GM19324 (cell line): ENCODE data around the gene SLC11A2.
"Not testable (repeated sequence)": the region's sequence is repeated elsewhere in the genome, so short reads cannot be mapped to it uniquely, and the experiment has no call there.

ENCODE experiments used
- ATAC-seq: cut with Tn5 transposase; IDR thresholded peaks from one replicate; pipeline ENCODE4 v1.9.1; 2021; ENCODE audit warnings: mild to moderate bottlenecking, moderate library complexity; ENCODE audit not compliant: unreplicated experiment, low FRiP score

The SLC11A2 gene

DNA sequence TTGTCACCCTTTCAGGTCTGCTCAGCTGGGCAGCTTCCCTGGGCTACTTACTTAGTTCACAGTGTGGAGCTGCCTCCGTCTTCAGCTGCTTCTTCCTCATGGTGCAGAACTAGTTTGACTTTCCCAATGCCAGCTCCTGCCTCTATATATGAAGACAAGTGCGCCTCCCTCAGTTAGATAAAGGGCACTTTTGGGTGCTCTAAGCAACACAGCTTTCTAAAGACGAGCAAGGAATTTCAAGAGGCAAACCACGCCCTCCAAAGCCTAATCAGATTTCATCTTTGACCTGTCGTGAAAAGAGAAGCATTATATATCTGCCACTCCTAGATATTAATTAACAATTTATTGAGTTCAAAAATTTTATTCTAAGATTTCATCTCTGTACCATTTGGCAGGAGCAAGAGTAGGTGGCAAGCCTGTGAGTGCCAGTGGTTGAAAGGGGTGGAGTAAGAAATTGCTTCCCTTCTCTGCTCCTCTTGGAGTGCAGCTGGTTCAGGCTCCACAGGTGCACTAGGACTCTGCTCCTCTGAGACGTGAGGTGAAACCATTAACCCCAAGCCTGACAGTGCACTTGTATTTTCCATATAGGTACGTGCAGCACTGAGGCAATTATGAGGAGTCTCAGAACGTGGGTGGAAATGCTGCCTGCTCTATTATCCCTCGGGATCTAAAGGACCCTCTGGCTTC lies 2.1 kb upstream of the SLC11A2 start:
- no peak for ATAC-seq

DNA sequence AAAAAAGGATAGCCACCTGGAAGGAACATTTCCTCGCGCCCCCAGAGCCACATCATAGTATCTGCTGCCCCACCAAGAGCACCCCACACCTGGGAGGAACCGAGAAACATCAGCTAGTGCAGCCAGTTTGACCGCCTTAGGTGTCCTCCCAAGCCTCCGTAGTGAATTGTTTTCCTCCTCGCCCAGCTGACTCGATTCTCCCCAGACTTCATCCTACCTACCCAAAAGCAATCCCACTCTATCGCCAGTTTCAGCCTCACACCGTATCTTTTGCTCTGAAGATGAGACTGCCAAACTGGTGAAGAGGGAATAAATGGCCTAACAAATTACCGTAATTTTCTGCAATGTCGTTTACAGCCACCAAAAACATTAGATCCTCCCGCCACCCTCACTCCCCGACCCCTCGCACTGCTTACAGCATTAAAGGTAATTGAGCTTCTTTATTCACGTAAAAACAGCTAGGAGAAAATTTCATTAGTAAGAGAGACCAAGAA lies 1.2 kb upstream of the SLC11A2 start:
- ATAC-seq: no peak

DNA sequence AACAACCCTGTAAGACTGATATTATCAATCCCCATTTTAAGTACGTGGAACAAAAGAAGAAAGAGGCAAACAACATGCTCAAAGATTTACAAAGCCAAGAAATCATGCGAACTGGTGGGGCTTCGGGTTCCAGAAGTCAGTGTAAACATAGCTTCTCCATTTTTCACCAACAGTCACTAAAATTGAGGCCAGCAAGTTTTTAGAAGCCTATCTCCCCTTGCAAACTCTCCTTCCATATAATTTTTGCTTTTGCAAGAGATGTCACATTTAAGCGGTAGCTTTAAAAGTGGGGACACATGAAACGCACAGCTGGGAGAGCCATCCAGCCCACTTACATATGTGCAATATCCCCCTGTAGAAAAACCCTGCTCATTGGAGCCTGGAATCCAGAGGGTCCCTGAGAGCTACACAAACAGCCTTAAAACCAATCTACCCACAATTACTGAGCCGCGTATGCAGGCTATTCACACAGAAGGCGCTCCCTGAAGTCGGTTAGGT lies 797 bp downstream of the SLC11A2 start:
- no peak for ATAC-seq

DNA sequence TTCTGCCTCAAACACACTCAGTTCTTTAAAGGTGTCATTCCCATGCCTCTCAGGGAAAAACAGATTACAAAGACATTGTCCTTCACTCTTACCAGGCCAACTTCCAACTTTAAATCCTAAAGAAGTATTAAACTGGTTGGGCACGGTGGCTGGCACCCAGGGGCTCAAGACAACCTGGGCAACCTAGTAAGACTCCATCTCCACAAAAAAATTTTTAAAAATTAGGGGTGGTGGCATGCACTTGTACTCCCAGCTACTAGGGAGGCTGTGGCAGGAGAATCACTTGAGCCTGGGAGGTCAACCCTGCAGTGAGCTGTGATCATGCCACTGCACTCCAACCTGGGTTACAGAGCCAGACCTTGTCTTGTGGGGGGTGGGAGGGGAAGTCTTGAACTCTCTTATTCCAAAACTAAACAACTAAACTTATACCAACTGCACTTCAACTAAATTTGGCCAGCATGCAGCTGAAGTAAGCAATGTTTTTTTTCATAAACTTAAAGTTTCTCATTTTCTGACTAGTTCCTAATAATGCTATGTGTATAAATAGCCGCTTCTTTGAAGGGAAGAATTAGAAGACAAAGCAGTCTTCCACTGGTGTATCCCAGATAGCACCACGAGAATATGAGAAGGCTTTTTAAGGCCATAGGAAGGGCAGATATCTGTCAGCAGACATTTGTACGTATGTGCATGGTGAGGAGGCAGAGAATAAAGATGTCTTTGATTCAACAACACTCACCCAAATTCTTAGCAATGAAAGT lies 2.4 kb downstream of the SLC11A2 start:
- ATAC-seq: no peak

DNA sequence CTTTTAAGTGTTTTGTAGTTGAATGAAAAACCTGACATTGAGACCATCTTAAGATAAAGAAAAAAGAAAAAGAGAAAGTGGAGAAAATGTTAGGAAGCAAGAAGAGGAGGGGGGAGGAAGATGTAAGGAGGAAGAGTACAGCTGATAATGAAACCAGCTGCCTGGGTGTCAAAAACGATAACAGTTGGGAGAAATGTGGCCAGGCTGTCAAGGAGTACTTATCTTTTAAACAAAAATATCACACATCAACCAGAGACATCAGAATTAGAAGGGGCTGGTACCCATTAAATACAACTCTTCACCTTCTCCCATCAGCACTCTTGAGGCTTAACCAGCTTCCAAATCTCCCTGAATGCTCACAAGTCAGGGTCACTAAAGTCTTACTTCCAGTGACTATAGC lies 4.5 kb downstream of the SLC11A2 start:
- ATAC-seq: no peak

DNA sequence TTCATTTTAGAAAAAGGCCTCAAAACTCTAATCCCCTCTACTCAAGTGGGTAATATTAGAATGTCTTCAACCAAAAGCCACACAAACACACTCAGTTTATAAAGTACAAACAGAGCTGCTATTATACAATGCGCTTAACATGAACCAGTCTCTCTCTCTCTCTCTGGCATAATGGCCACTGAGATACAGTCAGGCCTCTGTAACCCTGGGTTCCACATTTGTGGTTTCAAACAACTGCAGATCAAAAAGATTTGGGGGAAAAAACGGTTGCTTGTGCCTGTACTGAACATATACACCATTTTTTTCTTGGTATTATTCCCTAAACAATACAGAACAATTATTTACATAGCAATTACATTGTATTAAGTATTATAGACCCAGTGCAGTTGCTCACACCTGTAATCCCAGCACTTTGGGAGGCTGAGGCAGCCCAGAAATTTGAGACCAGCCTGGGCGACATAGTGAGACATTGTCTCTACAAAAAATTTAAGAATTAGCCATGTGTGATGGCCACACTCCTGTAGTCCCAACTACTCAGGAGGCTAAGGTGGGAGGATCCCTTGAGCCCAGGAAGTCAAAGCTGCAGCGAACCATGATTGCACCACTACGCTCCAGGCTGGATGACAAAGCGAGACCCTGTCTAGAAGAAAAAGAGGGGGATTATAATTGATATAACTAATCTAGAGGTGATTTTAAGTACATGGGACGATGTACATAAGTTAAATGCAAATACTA lies 5.6 kb downstream of the SLC11A2 start:
- ATAC-seq: no peak

DNA sequence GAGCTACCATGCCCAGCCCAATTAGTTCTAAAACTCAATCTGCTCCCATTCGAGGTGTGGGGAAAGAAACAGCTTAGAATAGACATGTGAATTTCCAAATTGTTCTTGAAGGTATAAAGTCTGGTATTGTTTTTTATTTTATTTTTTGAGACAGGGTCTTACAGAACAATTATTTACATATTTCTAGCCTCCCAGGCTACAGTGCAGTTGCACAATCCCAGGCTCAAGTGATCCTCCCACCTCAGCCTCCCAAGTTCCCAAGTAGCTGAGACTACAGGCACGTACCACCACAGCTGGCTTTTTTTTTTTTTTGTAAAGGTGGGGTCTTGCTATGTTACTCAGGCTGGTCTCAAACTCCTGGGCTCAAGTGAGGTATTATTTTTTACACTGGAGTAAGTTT lies 6.3 kb downstream of the SLC11A2 start:
- no peak for ATAC-seq

DNA sequence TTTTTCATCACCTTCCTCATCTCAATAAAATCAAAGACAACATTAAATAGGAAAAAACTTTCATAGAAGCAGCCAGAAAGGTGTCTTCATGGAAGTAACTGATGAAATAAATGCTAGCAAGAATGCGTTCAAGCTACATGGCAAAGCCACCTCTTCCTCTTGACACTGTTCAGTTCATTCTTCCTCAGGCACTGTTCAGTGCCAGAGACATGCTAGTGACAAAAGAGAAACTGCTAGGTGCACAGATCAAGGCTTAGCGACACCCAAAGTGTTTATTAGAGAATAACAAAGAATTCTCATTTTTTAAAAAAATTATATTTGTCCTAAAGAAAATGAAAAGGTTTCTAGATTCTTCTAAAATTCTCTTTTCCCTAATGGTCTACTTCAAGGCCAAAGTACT lies 7.2 kb downstream of the SLC11A2 start:
- no peak for ATAC-seq

DNA sequence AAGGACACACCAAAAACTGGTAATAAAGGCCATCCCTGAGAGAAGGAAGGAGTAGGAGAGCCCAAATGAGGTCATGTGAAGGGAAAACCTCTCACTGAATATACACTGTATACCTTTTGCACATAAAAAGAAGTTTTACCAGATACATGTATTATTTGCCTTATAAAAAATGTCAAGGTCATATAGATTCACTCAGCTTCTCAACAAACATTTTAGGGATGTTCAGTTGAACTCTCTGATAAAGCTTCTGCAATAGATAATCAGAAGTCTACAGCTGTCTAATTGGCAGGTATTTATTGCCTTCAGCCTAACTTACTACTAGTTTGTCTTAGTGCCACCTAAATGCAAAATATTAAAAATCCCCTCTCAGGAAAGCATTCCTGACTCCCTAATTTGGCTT lies 8.7 kb downstream of the SLC11A2 start:
- ATAC-seq: no peak

DNA sequence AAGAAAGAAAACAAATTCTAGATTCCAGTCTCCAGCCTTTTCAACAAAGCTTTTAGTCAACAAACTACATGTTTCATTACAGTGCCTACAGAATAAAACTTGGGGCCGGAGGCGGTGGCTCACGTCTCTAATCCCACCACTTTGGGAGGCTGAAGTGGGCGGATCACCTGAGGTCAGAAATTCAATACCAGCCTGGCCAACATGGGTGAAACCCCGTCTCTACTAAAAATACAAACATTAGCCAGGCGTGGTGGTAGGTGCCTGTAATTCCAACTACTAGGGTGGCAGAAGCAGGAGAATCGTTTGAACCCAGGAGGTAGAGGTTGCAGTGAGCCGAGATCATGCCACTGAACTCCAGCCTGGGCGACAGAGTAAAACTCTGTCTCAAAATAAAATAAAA lies 11.7 kb downstream of the SLC11A2 start:
- not testable (repeated sequence) for ATAC-seq

DNA sequence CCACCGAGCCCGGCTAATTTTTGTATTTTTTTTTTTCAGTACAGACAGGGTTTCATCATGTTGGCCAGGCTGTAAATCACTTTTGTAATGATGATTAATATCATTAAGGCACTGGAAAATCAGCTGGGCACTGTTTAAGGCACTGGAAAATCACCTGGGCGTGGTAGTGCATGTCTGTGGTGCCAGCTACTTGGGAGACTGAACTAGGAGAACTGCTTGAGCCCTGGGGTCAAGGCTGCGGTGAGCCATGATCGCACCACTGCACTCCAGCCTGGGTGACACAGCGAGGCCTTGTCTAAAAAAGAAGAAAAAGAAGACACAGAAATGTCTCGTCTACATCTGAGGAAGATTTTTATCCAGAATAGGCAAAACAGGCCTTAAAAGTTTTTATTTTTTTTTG lies 12.7 kb downstream of the SLC11A2 start:
- ATAC-seq: no peak

DNA sequence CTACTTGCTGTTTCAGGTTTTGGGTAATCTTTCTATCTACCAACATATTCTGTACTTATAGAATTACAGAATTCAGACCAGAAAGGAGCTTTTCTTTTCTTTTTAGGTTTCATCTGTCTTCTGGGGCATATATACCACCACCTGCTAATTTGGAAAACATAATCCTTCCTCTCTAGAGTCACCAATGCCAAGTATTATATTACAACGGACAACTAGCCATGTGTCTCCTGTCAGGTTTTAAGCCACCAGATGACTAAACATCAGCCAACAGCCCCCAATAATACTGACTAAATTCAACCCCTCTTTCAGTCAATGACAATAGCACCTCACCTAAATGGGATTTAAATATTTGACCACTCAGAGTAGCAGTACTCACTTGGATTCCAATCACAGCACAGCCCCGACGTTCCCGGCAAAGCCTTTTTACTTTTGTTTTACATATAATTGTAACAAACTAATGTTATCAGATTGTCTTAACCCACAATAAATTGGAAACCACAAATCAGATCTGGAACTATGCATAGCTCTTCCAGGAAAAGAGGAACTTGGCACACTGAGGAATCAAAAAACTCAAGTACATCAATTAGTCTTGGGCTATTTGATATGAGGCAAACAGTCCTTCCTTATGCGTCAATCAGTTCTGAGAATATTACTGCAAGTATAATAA lies 13.5 kb downstream of the SLC11A2 start:
- no peak for ATAC-seq

DNA sequence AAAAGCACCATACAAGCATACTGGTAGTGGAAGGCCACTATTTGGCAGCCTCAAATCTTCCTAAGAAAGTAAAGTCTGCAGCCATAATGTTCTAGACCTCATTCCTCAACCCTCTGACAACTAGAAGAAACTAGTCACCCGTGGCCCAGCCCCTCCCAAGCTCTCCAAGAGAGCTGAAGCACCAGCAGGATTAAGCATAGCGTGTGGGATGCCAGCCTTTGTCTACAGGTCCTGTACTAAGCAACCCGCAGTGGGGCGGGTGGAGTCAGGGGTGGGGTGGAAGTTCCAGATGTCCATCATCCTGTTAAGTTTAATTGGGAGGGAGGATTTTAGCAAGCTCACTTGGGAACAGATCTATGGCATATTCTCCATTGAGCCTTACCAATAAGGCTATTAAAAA lies 14.2 kb downstream of the SLC11A2 start:
- ATAC-seq: no peak

DNA sequence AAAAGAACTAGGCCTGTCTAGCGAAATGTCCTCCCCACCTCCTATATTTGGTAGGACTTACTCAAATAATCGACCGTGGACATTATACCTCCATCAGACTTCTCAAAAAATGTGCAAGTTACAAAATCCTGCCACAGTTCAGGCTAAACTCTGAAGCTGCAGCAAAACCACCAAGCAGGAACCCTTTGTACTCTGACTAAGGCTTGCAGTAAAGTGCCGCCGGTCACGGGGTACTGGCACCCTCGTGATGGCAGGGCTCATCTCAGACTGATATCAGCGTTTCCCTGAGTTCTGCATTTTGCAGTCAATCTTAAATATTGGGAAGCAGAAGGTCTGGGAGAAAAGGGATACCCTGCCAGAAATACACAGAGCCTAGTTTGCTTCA lies 17.1 kb downstream of the SLC11A2 start:
- no peak for ATAC-seq

DNA sequence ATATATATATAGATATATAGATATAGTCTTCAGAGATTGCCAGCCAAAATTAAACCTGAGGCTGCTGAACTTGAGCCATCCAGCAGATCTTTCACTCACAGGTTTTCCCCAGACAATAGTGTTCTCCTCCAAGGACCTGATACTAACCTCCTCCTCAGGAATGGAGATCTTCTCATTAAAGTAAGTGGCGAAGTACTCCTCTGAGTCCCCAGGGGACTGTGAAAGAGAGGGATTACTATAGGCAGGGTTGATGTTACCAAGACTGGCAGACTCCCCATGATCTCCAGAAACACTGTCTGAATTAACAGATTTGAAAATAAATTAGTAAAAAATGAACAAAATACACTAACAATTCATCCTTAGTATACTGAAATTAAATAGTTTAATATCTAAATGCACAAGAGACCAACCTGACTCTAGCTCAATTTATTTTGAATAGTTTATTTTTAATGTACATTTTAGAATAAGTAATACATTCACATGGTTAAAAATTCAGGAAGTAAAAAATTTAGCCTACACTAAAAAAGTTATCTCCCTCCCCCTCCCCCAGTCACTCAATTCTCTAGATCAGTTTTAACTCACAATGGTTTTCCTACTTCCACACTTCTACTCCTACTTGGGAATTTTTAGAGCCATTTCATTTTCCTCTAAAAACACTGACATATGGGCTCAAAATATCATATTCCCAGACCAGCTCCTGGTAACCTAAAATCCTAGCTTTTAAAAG lies 17.7 kb downstream of the SLC11A2 start:
- ATAC-seq: no peak

DNA sequence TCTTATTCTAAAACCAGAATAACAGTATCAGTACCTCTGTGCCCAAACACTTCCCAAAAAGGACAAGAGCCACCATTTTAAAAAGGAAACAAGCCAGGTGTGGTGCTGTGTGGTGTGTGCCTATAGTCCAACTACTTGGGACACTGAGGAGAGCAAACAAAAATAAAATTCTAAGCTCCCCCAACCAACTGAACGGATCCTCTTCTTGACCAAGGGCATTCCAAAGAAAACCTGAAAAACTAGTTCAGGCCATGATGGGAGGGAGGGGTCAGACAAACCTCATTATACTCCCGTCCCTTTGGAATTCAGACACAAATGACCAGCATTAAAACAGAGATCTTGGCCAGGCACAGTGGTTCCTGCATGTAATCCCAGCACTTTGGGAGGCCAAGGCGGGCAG lies 20.5 kb downstream of the SLC11A2 start:
- no peak for ATAC-seq

DNA sequence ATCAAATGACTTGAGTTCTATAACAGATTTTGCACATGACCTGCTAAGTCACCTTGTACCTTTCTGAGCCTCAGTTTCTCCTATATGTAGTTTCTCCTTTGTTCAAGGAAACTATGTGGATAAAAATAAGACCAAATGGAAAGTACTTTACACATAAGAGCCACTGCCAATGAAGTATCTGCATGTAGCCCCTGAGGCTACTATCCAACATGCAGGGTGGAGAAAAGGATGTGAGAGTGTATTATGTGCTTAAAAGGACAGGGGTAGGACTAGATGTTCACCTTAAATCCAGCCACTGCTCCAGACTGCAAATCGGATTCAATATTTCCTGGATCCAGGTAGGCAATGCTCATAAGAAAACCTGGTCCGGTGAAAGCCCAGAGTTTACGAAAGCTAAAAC lies 21.2 kb downstream of the SLC11A2 start:
- ATAC-seq: no peak

DNA sequence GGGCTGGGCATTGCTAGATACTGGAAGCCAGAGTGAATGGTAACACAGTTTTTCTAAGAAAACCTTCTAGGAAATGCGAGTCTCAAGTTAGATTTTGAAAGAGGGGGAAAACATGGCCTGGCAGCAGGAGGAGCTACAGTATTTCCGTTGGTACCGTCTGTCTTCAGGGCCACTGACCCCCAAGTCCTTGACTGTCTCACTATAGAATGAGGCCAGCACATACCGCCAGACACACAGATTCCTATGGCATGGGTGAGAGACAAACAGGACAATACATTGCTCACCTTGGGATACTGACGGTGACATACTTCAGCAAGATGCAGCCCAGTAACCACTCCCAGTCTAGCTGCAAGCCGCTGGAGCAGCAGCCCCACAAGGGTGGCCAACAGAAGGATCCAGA lies 21.7 kb downstream of the SLC11A2 start:
- ATAC-seq: no peak

DNA sequence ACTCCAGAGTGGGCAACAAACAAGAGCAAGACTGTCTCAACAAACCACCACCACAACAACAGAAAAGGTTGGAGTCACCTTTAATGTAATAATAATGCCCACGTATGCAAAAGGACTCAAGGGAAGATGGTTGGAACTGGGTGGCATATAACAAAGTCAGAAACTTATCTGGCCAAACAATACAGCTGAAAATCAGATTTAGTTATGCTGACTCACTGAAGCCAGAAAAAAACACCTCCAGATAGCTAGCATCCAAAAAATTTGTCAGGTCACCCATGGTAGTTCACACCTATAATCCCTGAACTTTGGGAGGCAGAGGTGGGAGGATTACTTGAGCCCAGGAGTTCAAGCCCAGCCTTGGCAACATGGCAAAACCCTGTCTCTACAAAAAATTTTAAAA lies 24.4 kb downstream of the SLC11A2 start:
- ATAC-seq: no peak

DNA sequence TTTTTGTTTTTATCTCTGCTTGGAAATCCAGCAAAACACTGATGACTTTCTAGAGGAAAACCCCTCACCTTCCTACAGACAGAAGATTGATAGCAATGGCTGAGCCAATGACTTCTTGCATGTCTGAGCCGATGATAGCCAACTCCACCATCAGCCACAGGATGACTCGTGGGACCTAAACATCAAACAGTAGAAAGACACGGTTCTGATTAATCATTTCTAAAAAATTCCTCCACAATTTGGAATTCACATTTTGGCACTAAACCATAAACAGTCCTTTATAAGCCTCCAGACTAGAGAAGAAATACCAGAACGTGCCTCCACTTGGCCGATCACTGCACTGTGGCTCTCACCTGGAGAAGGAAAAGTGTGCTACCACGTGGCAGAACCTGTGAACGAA lies 25.9 kb downstream of the SLC11A2 start:
- ATAC-seq: no peak
